Fibroblast of mammary gland (primary cell): Measurements from ENCODE around the gene ERCC1.
"Not testable (repeated sequence)": the region's sequence is repeated elsewhere in the genome, so short reads cannot be mapped to it uniquely, and the experiment has no call there.

Experiments used
- DNase-seq: peaks from one replicate; pipeline ENCODE4 v3.0.0-alpha.2; 2010; ENCODE audit warnings: low read depth
- H3K4me3 ChIP-seq: 2 replicates; pipeline ENCODE4 v1.5.1; 2011; ENCODE audit warnings: low read depth, mild to moderate bottlenecking, low read length, moderate library complexity; ENCODE audit not compliant: control insufficient read depth
- TF ChIP-seq, protein P1 (sequence below): conservative IDR thresholded peaks from 2 replicates; pipeline ENCODE4 v1.5.1; 2011; ENCODE audit warnings: low read depth, low read length, inconsistent platforms; ENCODE audit not compliant: control insufficient read depth, insufficient read depth

ERCC1 gene

DNA sequence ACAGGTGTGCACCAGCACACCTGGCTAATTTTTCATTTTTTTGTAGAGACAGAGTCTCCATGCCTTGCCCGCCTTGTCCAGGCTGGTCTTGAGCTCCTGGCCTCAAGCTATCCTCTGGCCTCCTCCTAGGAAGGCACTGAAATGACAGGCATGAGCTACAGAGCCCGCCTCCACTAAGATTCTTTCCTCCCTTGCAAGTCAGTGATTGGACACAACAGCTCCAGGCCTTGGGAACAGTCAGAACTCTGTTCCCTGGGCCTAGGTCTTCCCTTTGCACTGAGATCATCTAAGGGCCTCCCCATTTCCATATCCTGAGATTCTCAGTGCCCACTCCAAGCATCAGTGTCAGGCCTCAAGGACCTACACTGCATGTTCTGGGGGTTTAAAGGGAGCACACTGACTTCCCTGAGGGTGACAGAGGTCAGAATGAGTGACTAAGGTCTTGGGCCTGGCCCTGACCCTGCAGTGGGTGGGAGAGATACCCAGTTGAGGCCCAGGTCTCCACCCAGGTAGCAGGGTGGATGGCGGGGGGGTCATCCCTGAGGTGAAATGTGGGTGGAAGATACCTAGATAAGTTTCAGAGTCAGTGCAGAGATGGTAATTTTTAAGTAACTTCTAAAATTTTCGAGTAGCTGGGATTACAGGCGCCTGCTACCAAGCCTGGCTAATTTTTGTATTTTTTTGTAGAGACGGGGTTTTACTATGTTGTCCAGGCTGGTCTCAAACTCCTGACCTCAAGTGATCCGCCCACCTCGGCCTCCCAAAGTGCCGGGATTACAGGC is 17.3 kb upstream of the ERCC1 start:
- TF ChIP-seq, protein P1, sequence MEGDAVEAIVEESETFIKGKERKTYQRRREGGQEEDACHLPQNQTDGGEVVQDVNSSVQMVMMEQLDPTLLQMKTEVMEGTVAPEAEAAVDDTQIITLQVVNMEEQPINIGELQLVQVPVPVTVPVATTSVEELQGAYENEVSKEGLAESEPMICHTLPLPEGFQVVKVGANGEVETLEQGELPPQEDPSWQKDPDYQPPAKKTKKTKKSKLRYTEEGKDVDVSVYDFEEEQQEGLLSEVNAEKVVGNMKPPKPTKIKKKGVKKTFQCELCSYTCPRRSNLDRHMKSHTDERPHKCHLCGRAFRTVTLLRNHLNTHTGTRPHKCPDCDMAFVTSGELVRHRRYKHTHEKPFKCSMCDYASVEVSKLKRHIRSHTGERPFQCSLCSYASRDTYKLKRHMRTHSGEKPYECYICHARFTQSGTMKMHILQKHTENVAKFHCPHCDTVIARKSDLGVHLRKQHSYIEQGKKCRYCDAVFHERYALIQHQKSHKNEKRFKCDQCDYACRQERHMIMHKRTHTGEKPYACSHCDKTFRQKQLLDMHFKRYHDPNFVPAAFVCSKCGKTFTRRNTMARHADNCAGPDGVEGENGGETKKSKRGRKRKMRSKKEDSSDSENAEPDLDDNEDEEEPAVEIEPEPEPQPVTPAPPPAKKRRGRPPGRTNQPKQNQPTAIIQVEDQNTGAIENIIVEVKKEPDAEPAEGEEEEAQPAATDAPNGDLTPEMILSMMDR = no peak
- DNase-seq = peak; percentile 37
- H3K4me3 ChIP-seq = no peak overlapping the region

- TF ChIP-seq, protein P1 = no peak
- DNase-seq = no peak
- H3K4me3 ChIP-seq = peak overlapping the region; percentile 40
Measured at GRCh38 chr19:45440259-45440638, 16.5 kb upstream of the ERCC1 start.

DNA sequence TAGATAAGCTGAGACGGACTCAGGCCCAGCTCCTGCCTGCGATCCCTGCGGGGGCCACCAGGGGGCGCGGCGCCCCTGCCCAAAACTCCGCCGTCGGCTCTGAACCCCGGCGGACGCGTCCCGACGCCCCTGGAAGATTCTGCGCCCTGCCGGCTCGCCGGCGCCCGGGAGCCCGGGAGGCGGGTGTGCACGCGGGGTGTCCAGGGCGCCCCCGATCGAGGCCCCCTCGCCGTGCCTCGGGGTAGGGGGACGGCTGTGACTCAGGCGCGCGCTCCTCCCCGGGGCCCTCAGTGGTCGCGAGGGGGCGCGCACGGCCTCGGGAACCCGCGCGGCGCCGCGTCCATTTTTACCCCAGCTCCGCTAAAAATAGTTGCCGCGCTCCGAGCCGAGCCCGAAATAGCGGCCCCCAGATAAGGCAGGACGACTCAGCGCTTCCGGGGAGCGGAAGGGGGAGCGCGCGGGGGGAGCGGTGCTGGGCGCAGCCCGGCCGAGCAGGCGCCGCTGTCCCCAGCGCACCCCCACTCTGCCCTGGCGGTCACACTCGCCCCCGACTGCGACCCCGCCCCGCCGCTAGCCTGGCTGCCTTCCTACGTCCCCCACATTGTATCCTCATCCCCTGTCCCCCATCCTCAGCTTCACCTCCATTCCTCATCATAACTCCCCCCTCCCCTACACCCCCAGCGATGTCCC is 16.0 kb upstream of the ERCC1 start:
- TF ChIP-seq, protein P1 = peak; percentile 72
- peak overlapping the region; percentile 40 for H3K4me3 ChIP-seq
- peak; percentile 70 for DNase-seq

DNA sequence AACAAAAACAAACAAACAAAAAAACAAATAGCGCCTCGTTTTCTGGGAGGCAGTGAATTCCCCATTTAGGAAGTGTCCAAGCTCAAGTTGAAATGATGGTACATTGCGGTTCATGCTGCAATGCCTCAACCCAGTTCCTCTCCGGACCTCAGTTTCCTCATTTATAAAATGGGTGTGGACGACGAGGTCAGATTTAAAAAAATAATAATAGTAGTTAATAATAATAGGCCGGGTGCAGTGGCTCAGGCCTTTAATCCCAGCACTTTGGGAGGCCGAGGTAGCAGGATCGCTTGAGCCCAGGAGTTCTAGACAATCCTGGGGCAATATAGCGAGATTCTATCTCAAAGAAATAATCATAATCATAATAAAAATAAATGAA is 15.5 kb upstream of the ERCC1 start:
- TF ChIP-seq, protein P1 = no peak
- DNase-seq = no peak
- peak overlapping the region; percentile 40 for H3K4me3 ChIP-seq

- no peak overlapping the region for H3K4me3 ChIP-seq
- TF ChIP-seq, protein P1 = no peak
- no peak for DNase-seq
Measured at GRCh38 chr19:45437328-45437727, 13.6 kb upstream of the ERCC1 start.

GRCh38 chr19:45432543-45432942 is 8.8 kb upstream of the ERCC1 start:
- DNase-seq, H3K4me3 ChIP-seq: not testable (repeated sequence)

DNA sequence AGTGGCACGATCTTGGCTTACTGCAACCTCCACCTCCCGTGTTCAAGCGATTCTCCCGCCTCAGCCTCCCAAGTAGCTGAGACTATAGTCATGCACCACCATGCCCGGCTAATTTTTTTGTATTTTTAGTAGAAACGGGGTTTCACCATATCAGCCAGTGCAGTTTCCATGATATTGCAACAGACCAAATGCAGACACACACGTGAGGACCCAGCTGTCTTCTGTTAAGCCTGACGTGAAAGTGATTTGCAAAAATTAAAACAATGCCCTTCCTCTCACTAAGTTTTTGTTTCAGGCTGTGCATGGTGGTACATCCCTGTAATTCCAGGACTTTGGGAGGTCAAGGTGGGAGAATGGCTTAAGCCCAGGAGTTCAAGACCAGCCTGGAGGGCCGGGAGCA is 7.3 kb upstream of the ERCC1 start:
- peak; percentile 61 for DNase-seq
- H3K4me3 ChIP-seq = not testable (repeated sequence)

GRCh38 chr19:45429896-45430295 is 6.2 kb upstream of the ERCC1 start:
- not testable (repeated sequence) for H3K4me3 ChIP-seq, DNase-seq
